Neural cell (in vitro differentiated cells): ENCODE data around the gene SMIM9. TPM values are rescaled to one million over a fixed set of nuclear protein-coding genes. Genes with fewer than 3 reads are reported as not detected.

Experiments used
- H2AFZ ChIP-seq: fragments of 200-600, 300-800 bp; sonication (generic), shearing (Covaris generic); 2 replicates; pipeline ENCODE4 v1.6.0; 2014; ENCODE audit warnings: low read depth, mild to moderate bottlenecking, antibody characterized with exemption, low read length, moderate library complexity
- H3F3A ChIP-seq: fragments of 200-600 bp; shearing (Covaris generic); 2 replicates; pipeline ENCODE4 v1.6.1; 2016; ENCODE audit warnings: mild to moderate bottlenecking, moderate library complexity, mixed read lengths, antibody characterized with exemption, low read length; ENCODE audit not compliant: insufficient read depth, poor library complexity, severe bottlenecking
- H3K27ac ChIP-seq: fragments of 200-600, 300-800 bp; sonication (generic), shearing (Covaris generic); 2 replicates; pipeline ENCODE4 v1.5.1; 2014; ENCODE audit warnings: mild to moderate bottlenecking, low read length, moderate library complexity
- H3K27me3 ChIP-seq: fragments of 300-800, 200-600 bp; sonication (generic), shearing (Covaris generic); 2 replicates; pipeline ENCODE4 v1.6.0; 2014; ENCODE audit warnings: mild to moderate bottlenecking, low read depth, low read length, moderate library complexity; ENCODE audit not compliant: insufficient read depth
- H3K36me3 ChIP-seq: fragments of 300-800, 200-600 bp; sonication (generic), shearing (Covaris generic); 2 replicates; pipeline ENCODE4 v1.5.1; 2014; ENCODE audit warnings: mild to moderate bottlenecking, antibody characterized with exemption, low read length, moderate library complexity; ENCODE audit not compliant: insufficient read depth
- H3K4me2 ChIP-seq: fragments of 300-800, 200-600 bp; sonication (generic), shearing (Covaris generic); 2 replicates; pipeline ENCODE4 v1.6.0; 2014; ENCODE audit warnings: mild to moderate bottlenecking, low read length
- H3K4me3 ChIP-seq: fragments of 300-800, 200-600 bp; sonication (generic), shearing (Covaris generic); 2 replicates; pipeline ENCODE4 v1.5.1; 2014; ENCODE audit warnings: mild to moderate bottlenecking, low read length, moderate library complexity
- H3K79me2 ChIP-seq: fragments of 200-600 bp; shearing (Covaris generic); replicated peaks from 2 replicates; pipeline ENCODE4 v1.6.0; 2014; ENCODE audit warnings: mild to moderate bottlenecking, low read length, moderate library complexity; ENCODE audit not compliant: insufficient read depth
- H3K9ac ChIP-seq: fragments of 300-800, 200-600 bp; sonication (generic), shearing (Covaris generic); 2 replicates; pipeline ENCODE4 v1.6.1; 2016; ENCODE audit warnings: mild to moderate bottlenecking, low read length, mixed read lengths
- H3K9me2 ChIP-seq: fragments of 200-600 bp; shearing (Covaris generic); 2 replicates; pipeline ENCODE4 v1.6.1; 2016; ENCODE audit warnings: mild to moderate bottlenecking, low read length, mixed read lengths; ENCODE audit not compliant: insufficient read depth
- H3K9me3 ChIP-seq: fragments of 200-600, 300-800 bp; sonication (generic), shearing (Covaris generic); 2 replicates; pipeline ENCODE4 v1.6.1; 2016; ENCODE audit warnings: mild to moderate bottlenecking, mixed run types, low read length, moderate library complexity, mixed read lengths
- H4K20me1 ChIP-seq: fragments of 200-600 bp; shearing (Covaris generic); 2 replicates; pipeline ENCODE4 v1.6.1; 2016; ENCODE audit warnings: mild to moderate bottlenecking, mixed run types; ENCODE audit not compliant: insufficient read depth
- CTCF ChIP-seq: fragments of 450-650 bp; IDR thresholded peaks from 2 replicates; pipeline ENCODE4 v1.5.1; 2014; ENCODE audit warnings: antibody characterized with exemption, mild to moderate bottlenecking, moderate library complexity; ENCODE audit not compliant: poor library complexity, severe bottlenecking
- EP300 ChIP-seq: fragments of 450-650 bp; conservative IDR thresholded peaks from 2 replicates; pipeline ENCODE4 v1.6.1; 2014; ENCODE audit warnings: antibody characterized with exemption, mild to moderate bottlenecking, moderate library complexity; ENCODE audit not compliant: poor library complexity, severe bottlenecking
- EZH2 ChIP-seq: fragments of 200-600, 300-800 bp; shearing (Covaris generic), sonication (generic); IDR thresholded peaks from 2 replicates; pipeline ENCODE4 v1.6.1; 2014; ENCODE audit warnings: antibody characterized with exemption, low read length, borderline replicate concordance, mild to moderate bottlenecking; ENCODE audit not compliant: insufficient read depth, poor library complexity, severe bottlenecking
- MXI1 ChIP-seq: fragments of 450-650 bp; conservative IDR thresholded peaks from 2 replicates; pipeline ENCODE4 v1.6.1; 2014; ENCODE audit warnings: antibody characterized with exemption, mild to moderate bottlenecking; ENCODE audit not compliant: poor library complexity, severe bottlenecking
- POLR2AphosphoS5 ChIP-seq: IDR thresholded peaks from 2 replicates; pipeline ENCODE4 v1.6.1; 2012
- RAD21 ChIP-seq: fragments of 450-650 bp; conservative IDR thresholded peaks from 2 replicates; pipeline ENCODE4 v1.6.1; 2014; ENCODE audit warnings: antibody characterized with exemption, mild to moderate bottlenecking, moderate library complexity
- REST ChIP-seq: IDR thresholded peaks from 2 replicates; pipeline ENCODE4 v1.6.1; 2012; ENCODE audit warnings: borderline replicate concordance
- SMC3 ChIP-seq: fragments of 450-650 bp; conservative IDR thresholded peaks from 2 replicates; pipeline ENCODE4 v1.6.1; 2014; ENCODE audit warnings: antibody characterized with exemption, mild to moderate bottlenecking, moderate library complexity; ENCODE audit not compliant: poor library complexity
- TAF1 ChIP-seq: IDR thresholded peaks from 2 replicates; pipeline ENCODE4 v1.6.1; 2012; ENCODE audit warnings: low read depth
- polyA plus RNA-seq: library from polyadenylated mRNA; depleted of rRNA; stranded (reverse); fragments of >200 nt; gene quantifications from 2 replicates; pipeline ENCODE4 v1.2.3, GENCODE V29; 2014

Gene SMIM9
- polyA plus RNA-seq, 1 donor from 2014 or later, result not detected

- H3K36me3 ChIP-seq, result no peaks in the 10 kb centered on the region
- no peak for TF ChIP-seq REST
- no peak overlapping the region for H2AFZ ChIP-seq
- no peak overlapping the region for H3K27ac ChIP-seq
- no peaks in the 10 kb centered on the region for H3K27me3 ChIP-seq
- no peak overlapping the region for H3K4me3 ChIP-seq
- no peaks in the 10 kb centered on the region for H3K9me3 ChIP-seq
- no peaks in the 10 kb centered on the region for H3K79me2 ChIP-seq
- H3K9me2 ChIP-seq, result no peaks in the 10 kb centered on the region
- H3F3A ChIP-seq, result no peaks in the 10 kb centered on the region
- H3K4me2 ChIP-seq, result no peak overlapping the region
- no peaks in the 10 kb centered on the region for H4K20me1 ChIP-seq
- no peak overlapping the region for H3K9ac ChIP-seq
Observed at GRCh38 chrX:154785716-154786115, 48.7 kb downstream of the SMIM9 start.

- Histone ChIP-seq H3K79me2 (no peaks in the 10 kb centered on the region), H3K4me2 (no peak overlapping the region), H3K27me3 (no peaks in the 10 kb centered on the region), H3K27ac (no peak overlapping the region), H4K20me1 (no peaks in the 10 kb centered on the region), H3K9ac (no peak overlapping the region), H2AFZ (no peak overlapping the region), H3K9me2 (no peaks in the 10 kb centered on the region), H3K36me3 (no peaks in the 10 kb centered on the region), H3K4me3 (no peak overlapping the region), H3F3A (no peaks in the 10 kb centered on the region), H3K9me3 (no peaks in the 10 kb centered on the region)
- no peak for TF ChIP-seq TAF1
- no peak for TF ChIP-seq POLR2AphosphoS5
- no peak for TF ChIP-seq EZH2
Observed at GRCh38 chrX:154784149-154784995, 50.1 kb downstream of the SMIM9 start.

- Histone ChIP-seq H3K9me3 (no peaks in the 10 kb centered on the region), H3K36me3 (no peaks in the 10 kb centered on the region), H3F3A (no peaks in the 10 kb centered on the region), H2AFZ (no peak overlapping the region), H3K27me3 (no peaks in the 10 kb centered on the region), H3K4me3 (no peak overlapping the region), H3K79me2 (no peaks in the 10 kb centered on the region), H4K20me1 (no peaks in the 10 kb centered on the region), H3K9me2 (no peaks in the 10 kb centered on the region), H3K9ac (no peak overlapping the region), H3K27ac (no peak overlapping the region), H3K4me2 (no peak overlapping the region)
- TF ChIP-seq EP300 (no peak), CTCF (no peak), SMC3 (no peak), REST (no peak), TAF1 (no peak), EZH2 (no peak), POLR2AphosphoS5 (no peak), MXI1 (no peak), RAD21 (no peak)
Observed at GRCh38 chrX:154780968-154781367, 53.5 kb downstream of the SMIM9 start.
